22Rv1 (cell line): ENCODE measurements around the gene UBN1.

Experiments
- H3K27ac ChIP-seq: fragments of 450-650 bp; 2 replicates; pipeline ENCODE4 v1.5.1; 2017
- CTCF ChIP-seq: fragments of 450-650 bp; IDR thresholded peaks from 2 replicates; pipeline ENCODE4 v1.5.1; 2017; ENCODE audit warnings: mild to moderate bottlenecking
- ZFX ChIP-seq: fragments of 450-650 bp; IDR thresholded peaks from 2 replicates; pipeline ENCODE4 v1.6.1; 2017; ENCODE audit warnings: antibody characterized with exemption, borderline replicate concordance

UBN1 gene

GRCh38 chr16:4910828-4911227 is 63.5 kb downstream of the UBN1 start:
- no peak overlapping the region for H3K27ac ChIP-seq
- TF ChIP-seq ZFX = no peak
- no peak for TF ChIP-seq CTCF

- no peak overlapping the region for H3K27ac ChIP-seq
Observed at GRCh38 chr16:4911970-4912386, 64.7 kb downstream of the UBN1 start.

GRCh38 chr16:4913130-4913773 is 66.0 kb downstream of the UBN1 start:
- no peak overlapping the region for H3K27ac ChIP-seq
- TF ChIP-seq ZFX (no peak), CTCF (no peak)

More at GRCh38 chr16:4911970-4912386, 64.7 kb downstream of the UBN1 start:
- TF ChIP-seq ZFX (no peak), CTCF (no peak)

GRCh38 chr16:4913774-4914525 is 66.7 kb downstream of the UBN1 start:
- TF ChIP-seq ZFX = no peak
- TF ChIP-seq CTCF = no peak
- no peak overlapping the region for H3K27ac ChIP-seq

- TF ChIP-seq ZFX = no peak
- no peak for TF ChIP-seq CTCF
- H3K27ac ChIP-seq = no peak overlapping the region
Observed at GRCh38 chr16:4914528-4915225, 67.4 kb downstream of the UBN1 start.

- no peak overlapping the region for H3K27ac ChIP-seq
- TF ChIP-seq CTCF (no peak), ZFX (no peak)
Observed at GRCh38 chr16:4915226-4915761, 68.0 kb downstream of the UBN1 start.
